Mesendoderm (in vitro differentiated cells): Measurements from ENCODE around the gene PHF19.

Experiments used
- DNase-seq: peaks from one replicate; pipeline ENCODE4 v3.0.0; 2013
- H2AK5ac ChIP-seq: 2 replicates; pipeline ENCODE4 v1.6.1; 2013; ENCODE audit warnings: low read length, inconsistent platforms
- H2BK120ac ChIP-seq: 2 replicates; pipeline ENCODE4 v1.6.1; 2013; ENCODE audit warnings: low read depth, mild to moderate bottlenecking, low read length, moderate library complexity, mixed read lengths
- H2BK15ac ChIP-seq: replicated peaks from 2 replicates; pipeline ENCODE4 v1.6.1; 2013; ENCODE audit warnings: low read depth, mild to moderate bottlenecking, moderate library complexity
- H2BK5ac ChIP-seq: 2 replicates; pipeline ENCODE4 v1.6.1; 2013; ENCODE audit warnings: low read length, inconsistent platforms
- H3K18ac ChIP-seq: 2 replicates; pipeline ENCODE4 v1.6.1; 2013; ENCODE audit warnings: mild to moderate bottlenecking, low read length, mixed read lengths
- H3K23ac ChIP-seq: one replicate; pipeline ENCODE4 v1.6.1; 2013; ENCODE audit warnings: low read length
- H3K27ac ChIP-seq: 2 replicates; pipeline ENCODE4 v1.5.1; 2013; ENCODE audit warnings: low read depth, mild to moderate bottlenecking, inconsistent platforms, low read length, moderate library complexity
- H3K27me3 ChIP-seq: 2 replicates; pipeline ENCODE4 v1.6.1; 2013; ENCODE audit warnings: low read length, control low read depth, mild to moderate bottlenecking, inconsistent platforms; ENCODE audit not compliant: insufficient read depth, poor library complexity
- H3K36me3 ChIP-seq: 2 replicates; pipeline ENCODE4 v1.6.1; 2013; ENCODE audit warnings: low read length, inconsistent platforms; ENCODE audit not compliant: control insufficient read depth, insufficient read depth
- H3K4ac ChIP-seq: one replicate; pipeline ENCODE4 v1.6.1; 2013; ENCODE audit warnings: low read depth, mild to moderate bottlenecking, low read length, moderate library complexity
- H3K4me1 ChIP-seq: 2 replicates; pipeline ENCODE4 v1.6.1; 2013; ENCODE audit warnings: low read depth, low read length, inconsistent platforms; ENCODE audit not compliant: control insufficient read depth
- H3K4me2 ChIP-seq: 2 replicates; pipeline ENCODE4 v1.6.1; 2013; ENCODE audit warnings: low read length
- H3K4me3 ChIP-seq: 2 replicates; pipeline ENCODE4 v1.5.1; 2013; ENCODE audit warnings: mild to moderate bottlenecking, low read length
- H3K56ac ChIP-seq: one replicate; pipeline ENCODE4 v1.6.1; 2013; ENCODE audit warnings: low read length
- H3K79me1 ChIP-seq: 2 replicates; pipeline ENCODE4 v1.6.1; 2013; ENCODE audit warnings: low read length, inconsistent platforms
- H3K79me2 ChIP-seq: 2 replicates; pipeline ENCODE4 v1.6.1; 2013; ENCODE audit warnings: mild to moderate bottlenecking, low read length; ENCODE audit not compliant: control insufficient read depth, insufficient read depth
- H3K9ac ChIP-seq: 2 replicates; pipeline ENCODE4 v1.6.1; 2013; ENCODE audit warnings: low read length, inconsistent platforms
- H4K5ac ChIP-seq: one replicate; pipeline ENCODE4 v1.6.1; 2013; ENCODE audit warnings: low read length
- H4K8ac ChIP-seq: one replicate; pipeline ENCODE4 v1.6.1; 2013; ENCODE audit warnings: low read depth, mild to moderate bottlenecking, control low read depth, low read length, moderate library complexity
- WGBS: extraction: QIAGEN DNeasy Blood & Tissue Kit; methylation state at CpG from one replicate; pipeline ENCODE4 v1.1.7; 2013; ENCODE audit warnings: low lambda C conversion rate, missing lambda C conversion rate; ENCODE audit not compliant: insufficient coverage; ENCODE audit errors: extremely low coverage; 5-methylcytosine and 5-hydroxymethylcytosine counted together

Gene PHF19

GRCh38 chr9:120914396-120914795 is 37.4 kb upstream of the PHF19 start:
- no peak overlapping the region for H3K23ac ChIP-seq
- H3K4ac ChIP-seq = no peak overlapping the region
- no peaks in the 10 kb centered on the region for H3K4me1 ChIP-seq
- no peak overlapping the region for H3K9ac ChIP-seq
- H3K27me3 ChIP-seq = no peaks in the 10 kb centered on the region
- H3K4me2 ChIP-seq = no peak overlapping the region
- no peak overlapping the region for H3K56ac ChIP-seq
- H2BK5ac ChIP-seq = no peak overlapping the region
- no CpG with 5 or more reads among the region's 3 CpGs for WGBS
- no peak overlapping the region for H4K8ac ChIP-seq
- no peak overlapping the region for H3K18ac ChIP-seq
- H3K36me3 ChIP-seq = no peaks in the 10 kb centered on the region
- no peak overlapping the region for H3K27ac ChIP-seq
- H4K5ac ChIP-seq = no peak overlapping the region
- H2AK5ac ChIP-seq = no peak overlapping the region
- no peak overlapping the region for H3K4me3 ChIP-seq
- H2BK120ac ChIP-seq = no peak overlapping the region
- no peaks in the 10 kb centered on the region for H3K79me2 ChIP-seq
- no peaks in the 10 kb centered on the region for H3K79me1 ChIP-seq
- H2BK15ac ChIP-seq = no peak overlapping the region
- no peak for DNase-seq

- Histone ChIP-seq H3K4me1 (no peaks in the 10 kb centered on the region), H4K5ac (no peak overlapping the region), H3K56ac (no peak overlapping the region), H2AK5ac (no peak overlapping the region), H2BK15ac (no peak overlapping the region), H3K27me3 (no peaks in the 10 kb centered on the region), H3K4me2 (no peak overlapping the region), H2BK120ac (no peak overlapping the region), H4K8ac (no peak overlapping the region), H3K27ac (no peak overlapping the region), H3K4me3 (no peak overlapping the region), H2BK5ac (no peak overlapping the region), H3K79me1 (no peaks in the 10 kb centered on the region), H3K36me3 (no peaks in the 10 kb centered on the region), H3K9ac (no peak overlapping the region), H3K4ac (no peak overlapping the region), H3K79me2 (no peaks in the 10 kb centered on the region), H3K18ac (no peak overlapping the region), H3K23ac (no peak overlapping the region)
- DNase-seq = peak; percentile 46
- no CpG with 5 or more reads among the region's 4 CpGs for WGBS
These were observed 36.8 kb upstream of the PHF19 start for GRCh38 chr9:120913647-120914264.

- H2BK120ac ChIP-seq = no peak overlapping the region
- H3K23ac ChIP-seq = no peak overlapping the region
- no peak overlapping the region for H3K18ac ChIP-seq
- no peak overlapping the region for H4K8ac ChIP-seq
- no peaks in the 10 kb centered on the region for H3K27me3 ChIP-seq
- no peak overlapping the region for H2BK15ac ChIP-seq
- H4K5ac ChIP-seq = no peak overlapping the region
- no peak overlapping the region for H2BK5ac ChIP-seq
- H3K9ac ChIP-seq = no peak overlapping the region
- H3K56ac ChIP-seq = no peak overlapping the region
- no peaks in the 10 kb centered on the region for H3K36me3 ChIP-seq
- H2AK5ac ChIP-seq = no peak overlapping the region
- no peak overlapping the region for H3K4me3 ChIP-seq
- no peak overlapping the region for H3K4ac ChIP-seq
- no peaks in the 10 kb centered on the region for H3K79me2 ChIP-seq
- no peak overlapping the region for H3K27ac ChIP-seq
- no peaks in the 10 kb centered on the region for H3K79me1 ChIP-seq
- no peak for DNase-seq
- no peak overlapping the region for H3K4me2 ChIP-seq
- no CpG with 5 or more reads among the region's 13 CpGs for WGBS
- no peaks in the 10 kb centered on the region for H3K4me1 ChIP-seq
These were observed 36.1 kb upstream of the PHF19 start for GRCh38 chr9:120912958-120913646.

- H3K4ac ChIP-seq = no peak overlapping the region
- H2BK5ac ChIP-seq = no peak overlapping the region
- H2BK120ac ChIP-seq = no peak overlapping the region
- H3K18ac ChIP-seq = no peak overlapping the region
- H3K4me2 ChIP-seq = no peak overlapping the region
- no peak overlapping the region for H3K56ac ChIP-seq
- H3K9ac ChIP-seq = no peak overlapping the region
- H4K5ac ChIP-seq = no peak overlapping the region
- H3K27ac ChIP-seq = no peak overlapping the region
- H3K27me3 ChIP-seq = no peaks in the 10 kb centered on the region
- no peaks in the 10 kb centered on the region for H3K36me3 ChIP-seq
- DNase-seq = no peak
- H3K23ac ChIP-seq = no peak overlapping the region
- no peak overlapping the region for H2BK15ac ChIP-seq
- H4K8ac ChIP-seq = no peak overlapping the region
- no peaks in the 10 kb centered on the region for H3K79me1 ChIP-seq
- WGBS = no CpG with 5 or more reads among the region's 9 CpGs
- no peak overlapping the region for H3K4me3 ChIP-seq
- no peaks in the 10 kb centered on the region for H3K4me1 ChIP-seq
- no peak overlapping the region for H2AK5ac ChIP-seq
- no peaks in the 10 kb centered on the region for H3K79me2 ChIP-seq
These were observed 34.4 kb upstream of the PHF19 start for GRCh38 chr9:120911295-120911837.

GRCh38 chr9:120910643-120911042 is 33.7 kb upstream of the PHF19 start:
- Histone ChIP-seq H3K4me3 (no peak overlapping the region), H2BK15ac (no peak overlapping the region), H4K8ac (no peak overlapping the region), H3K23ac (no peak overlapping the region), H3K4me2 (no peak overlapping the region), H3K56ac (no peak overlapping the region), H3K27me3 (no peaks in the 10 kb centered on the region), H3K4ac (no peak overlapping the region), H3K36me3 (no peaks in the 10 kb centered on the region), H2BK5ac (no peak overlapping the region), H3K79me2 (no peaks in the 10 kb centered on the region), H3K18ac (no peak overlapping the region), H3K4me1 (no peaks in the 10 kb centered on the region), H3K9ac (no peak overlapping the region), H2AK5ac (no peak overlapping the region), H2BK120ac (no peak overlapping the region), H3K79me1 (no peaks in the 10 kb centered on the region), H3K27ac (no peak overlapping the region), H4K5ac (no peak overlapping the region)
- WGBS = no CpG with 5 or more reads among the region's 3 CpGs
- DNase-seq = no peak
